ENCODE results near the gene RHOBTB3. TPM values are rescaled to one million over a fixed set of nuclear protein-coding genes. Genes with fewer than 3 reads are reported as not detected.

The RHOBTB3 gene
- total RNA-seq, 1 donor from 2014 or later = 93.5 TPM

DNA sequence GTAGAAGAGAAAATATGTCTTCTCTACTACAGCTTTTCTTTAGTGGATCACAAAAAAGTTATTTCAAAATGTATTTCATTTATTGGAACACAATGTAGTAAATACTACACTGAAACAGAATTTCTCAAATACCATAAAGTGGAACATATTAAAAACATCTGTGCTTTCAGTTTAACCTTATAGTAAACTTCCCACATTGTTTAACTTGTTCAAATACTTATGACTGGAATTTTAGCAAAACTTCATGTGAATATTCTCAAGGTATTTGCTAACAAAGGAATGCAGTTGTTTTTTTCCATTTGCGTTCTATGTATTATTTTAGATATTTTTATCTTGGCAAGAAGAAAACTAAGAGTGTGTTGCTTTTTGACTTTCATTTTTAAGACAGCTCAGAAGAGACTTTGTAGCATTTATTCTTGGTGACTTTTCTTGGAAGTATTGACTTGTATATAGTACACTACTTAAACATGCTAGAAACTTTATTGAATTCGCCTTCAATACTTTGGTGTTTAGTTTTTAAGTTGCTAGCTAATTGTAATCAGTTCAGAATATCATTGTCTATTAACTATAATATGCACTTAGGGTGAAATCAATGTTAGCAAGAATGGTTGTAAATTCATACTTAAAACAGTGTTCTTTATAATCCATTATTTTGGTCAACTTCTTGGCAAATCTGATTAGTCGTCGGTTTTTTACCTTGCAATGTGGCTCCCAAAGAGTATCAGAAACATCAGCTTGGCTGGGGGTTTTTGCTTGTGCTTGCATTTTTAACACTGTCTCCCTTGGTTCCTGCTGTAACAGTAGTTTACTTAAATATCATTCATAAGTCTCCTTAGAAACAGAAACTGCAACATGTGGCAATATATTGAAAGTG, 5.0 kb upstream of the RHOBTB3 start:
- Histone ChIP-seq H3K36me3 (ENCODE audit: control insufficient read depth, insufficient read depth, low read length) (no peaks in the 10 kb centered on the region), H3K27me3 (ENCODE audit: control insufficient read depth, insufficient read depth, low read length) (no peaks in the 10 kb centered on the region), H3K4me3 (ENCODE audit: low read depth, low read length) (no peak overlapping the region)
- TF ChIP-seq CTCF (IDR thresholded peaks at IDR 0.05; ENCODE audit: insufficient read depth, low read length, poor library complexity, severe bottlenecking) = no peak
- no peak for DNase-seq (ENCODE audit: low read depth)

DNA sequence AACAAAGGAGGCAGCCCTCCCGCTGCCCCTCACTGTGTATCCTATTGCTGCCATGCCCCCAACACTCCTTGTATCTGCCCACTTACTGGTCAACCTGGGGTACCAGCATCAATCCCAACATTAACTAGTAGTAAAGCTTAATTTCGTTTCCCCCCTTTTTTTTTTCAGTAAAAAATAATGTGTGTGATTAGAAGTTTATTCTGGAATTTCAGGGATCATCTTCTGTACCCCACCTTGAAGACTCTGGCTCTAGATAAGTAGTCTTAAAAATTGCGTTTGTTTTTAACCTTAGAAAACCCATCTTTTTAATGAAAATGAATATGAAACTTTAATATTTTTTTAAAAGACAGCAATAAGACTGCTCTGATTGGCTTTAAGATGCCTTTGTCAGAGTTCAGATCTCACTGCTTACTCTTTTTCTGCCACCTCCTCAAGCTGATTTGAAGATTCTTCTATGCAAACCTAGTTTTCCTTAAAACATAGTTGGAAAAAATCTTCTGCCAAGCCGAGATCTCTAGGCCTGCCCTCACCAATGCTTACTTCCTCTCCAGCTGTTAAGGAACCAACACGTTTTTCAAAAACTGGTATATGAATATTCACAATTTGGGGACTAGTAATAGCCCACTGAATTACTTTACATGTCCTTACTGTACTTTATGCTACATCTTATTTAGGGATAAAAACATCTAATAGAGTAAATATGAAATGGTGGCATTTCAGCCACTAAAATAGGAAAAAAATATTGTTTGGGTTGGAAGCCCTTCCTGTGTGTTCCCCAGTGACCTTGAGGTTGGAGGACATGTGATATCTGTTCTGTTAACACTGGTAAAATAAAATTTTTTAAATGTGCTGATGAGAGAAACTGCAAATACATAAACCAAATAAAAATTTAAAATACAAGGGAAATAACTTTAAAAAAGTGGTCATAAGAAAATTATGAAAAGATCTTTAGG, 4.0 kb upstream of the RHOBTB3 start:
- no peak for DNase-seq (ENCODE audit: low read depth)
- no peak for TF ChIP-seq CTCF (IDR thresholded peaks at IDR 0.05; ENCODE audit: insufficient read depth, low read length, poor library complexity, severe bottlenecking)
- no peak overlapping the region for H3K4me3 ChIP-seq (ENCODE audit: low read depth, low read length)
- H3K27me3 ChIP-seq (ENCODE audit: control insufficient read depth, insufficient read depth, low read length) = no peaks in the 10 kb centered on the region
- no peaks in the 10 kb centered on the region for H3K36me3 ChIP-seq (ENCODE audit: control insufficient read depth, insufficient read depth, low read length)

DNA sequence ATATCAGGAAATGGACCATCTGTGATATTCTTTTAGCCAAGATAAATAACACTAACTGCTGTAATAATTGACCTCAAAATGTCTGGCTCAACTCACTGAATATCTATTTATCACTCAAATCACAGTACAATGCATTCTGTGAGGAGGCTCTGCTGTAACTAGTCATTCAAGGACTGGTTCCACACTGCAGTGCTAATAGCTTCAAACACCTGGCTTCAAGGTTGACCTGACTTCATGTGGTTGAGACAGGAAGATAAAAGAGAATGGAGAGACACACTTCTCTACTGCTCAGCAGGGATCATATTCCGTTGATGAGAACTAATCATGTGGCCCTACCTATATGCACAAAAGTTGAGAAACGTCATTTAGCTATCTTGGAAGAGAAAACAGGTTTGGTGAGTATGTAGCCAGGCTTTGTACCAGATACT, 3.4 kb upstream of the RHOBTB3 start:
- H3K4me3 ChIP-seq (ENCODE audit: low read depth, low read length) = no peak overlapping the region
- no peaks in the 10 kb centered on the region for H3K27me3 ChIP-seq (ENCODE audit: control insufficient read depth, insufficient read depth, low read length)
- no peak for DNase-seq (ENCODE audit: low read depth)
- H3K36me3 ChIP-seq (ENCODE audit: control insufficient read depth, insufficient read depth, low read length) = no peaks in the 10 kb centered on the region
- no peak for TF ChIP-seq CTCF (IDR thresholded peaks at IDR 0.05; ENCODE audit: insufficient read depth, low read length, poor library complexity, severe bottlenecking)

DNA sequence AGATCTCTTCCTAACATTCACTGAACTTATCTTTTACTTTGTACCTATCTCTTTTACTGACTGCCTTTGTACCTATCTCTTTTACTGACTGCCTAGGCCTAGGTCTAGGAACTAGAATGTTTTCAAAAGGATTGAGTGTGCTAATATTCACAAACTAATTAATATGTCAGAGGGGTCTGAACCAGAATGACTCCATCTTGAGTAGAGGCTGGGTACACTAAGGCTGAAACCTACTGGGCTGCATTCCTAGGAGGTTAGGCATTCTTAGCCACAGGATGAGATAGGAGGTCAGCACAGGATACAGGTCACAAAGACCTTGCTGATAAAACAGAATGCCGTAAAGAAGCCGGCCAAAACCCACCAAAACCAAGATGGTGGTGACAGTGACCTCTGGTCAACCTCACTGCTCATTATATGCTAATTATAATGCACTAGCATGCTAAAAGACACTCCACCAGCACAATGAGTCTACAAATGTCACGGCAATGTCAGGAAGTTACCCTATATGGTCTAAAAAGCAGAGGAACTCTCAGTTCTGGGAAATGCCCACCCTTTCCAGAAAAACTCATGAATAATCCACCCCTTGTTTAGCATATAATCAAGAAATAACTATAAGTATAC, 2.5 kb upstream of the RHOBTB3 start:
- no peaks in the 10 kb centered on the region for H3K36me3 ChIP-seq (ENCODE audit: control insufficient read depth, insufficient read depth, low read length)
- no peak for DNase-seq (ENCODE audit: low read depth)
- H3K4me3 ChIP-seq (ENCODE audit: low read depth, low read length) = no peak overlapping the region
- TF ChIP-seq CTCF (IDR thresholded peaks at IDR 0.05; ENCODE audit: insufficient read depth, low read length, poor library complexity, severe bottlenecking) = no peak
- H3K27me3 ChIP-seq (ENCODE audit: control insufficient read depth, insufficient read depth, low read length) = no peaks in the 10 kb centered on the region

DNA sequence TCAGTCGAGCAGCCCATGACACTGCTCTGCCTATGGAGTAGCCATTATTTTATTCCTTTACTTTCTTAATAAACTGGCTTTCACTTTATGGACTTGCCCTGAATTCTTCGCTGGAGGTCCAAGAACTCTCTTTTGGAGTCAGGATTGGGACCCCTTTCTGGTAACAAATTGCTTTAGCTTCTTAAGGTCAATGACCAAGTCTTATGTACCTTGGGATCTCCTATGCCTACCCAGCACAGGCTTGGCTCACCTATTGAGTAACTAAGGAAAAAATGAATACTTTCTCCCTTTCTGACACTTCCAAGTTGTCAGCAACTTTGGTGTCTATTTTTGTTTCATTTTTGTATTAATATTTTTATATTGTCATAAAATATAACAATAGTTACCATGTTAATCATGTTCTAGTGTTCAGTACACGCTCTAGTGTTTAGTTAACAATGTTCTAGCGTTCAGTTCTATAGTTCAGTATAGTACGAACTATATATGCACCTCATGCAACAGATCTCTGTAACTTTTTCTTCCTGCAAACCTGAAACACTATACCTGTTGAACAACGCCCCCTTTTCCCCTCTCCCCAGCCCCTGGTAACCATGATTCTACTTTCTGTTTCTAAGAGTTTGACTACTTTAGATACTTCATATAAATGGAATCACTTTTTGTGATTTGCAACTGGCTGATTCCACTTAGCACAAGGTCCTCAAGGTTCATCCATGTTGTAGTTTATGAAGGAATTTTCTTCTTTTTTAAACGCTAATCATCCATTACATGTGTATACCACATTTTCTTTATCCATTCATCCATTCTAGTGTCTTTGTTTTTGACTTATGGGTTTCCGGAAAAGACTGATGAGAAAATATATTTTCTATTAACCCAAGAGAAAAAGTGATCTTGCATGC, 1.8 kb upstream of the RHOBTB3 start:
- no peak for DNase-seq (ENCODE audit: low read depth)
- H3K27me3 ChIP-seq (ENCODE audit: control insufficient read depth, insufficient read depth, low read length) = no peaks in the 10 kb centered on the region
- no peak for TF ChIP-seq CTCF (IDR thresholded peaks at IDR 0.05; ENCODE audit: insufficient read depth, low read length, poor library complexity, severe bottlenecking)
- no peak overlapping the region for H3K4me3 ChIP-seq (ENCODE audit: low read depth, low read length)
- H3K36me3 ChIP-seq (ENCODE audit: control insufficient read depth, insufficient read depth, low read length) = no peaks in the 10 kb centered on the region

Data from kidney epithelial cell (primary cell).